GM04504 (cell line): Measurements from ENCODE around the gene BCAT1.
"Not testable (repeated sequence)": the region's sequence is repeated elsewhere in the genome, so short reads cannot be mapped to it uniquely, and the experiment has no call there.

Experiments used
- DNase-seq: peaks from one replicate; pipeline ENCODE4 v3.0.0-alpha.2; 2012; ENCODE audit warnings: low read depth

The BCAT1 gene

DNA sequence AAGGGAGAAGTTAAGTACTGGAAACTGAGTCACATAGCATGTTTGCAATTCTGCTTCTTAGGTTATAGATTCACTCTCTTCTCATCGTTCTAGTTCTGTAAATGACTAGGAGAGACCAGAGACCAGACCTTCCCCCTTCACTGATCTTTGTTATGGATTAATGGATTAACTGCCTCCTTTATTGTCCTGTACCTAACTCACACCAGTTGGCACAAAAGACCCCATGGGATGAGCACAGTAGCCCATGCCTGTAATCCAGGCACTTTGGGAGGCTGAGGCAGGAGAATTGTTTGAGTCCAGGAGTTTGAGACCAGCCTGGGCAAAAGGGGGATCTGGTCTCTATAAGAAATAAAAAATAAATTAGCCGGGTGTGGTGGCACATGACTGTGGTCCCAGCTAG, 20.8 kb downstream of the BCAT1 start:
- DNase-seq: no peak

DNA sequence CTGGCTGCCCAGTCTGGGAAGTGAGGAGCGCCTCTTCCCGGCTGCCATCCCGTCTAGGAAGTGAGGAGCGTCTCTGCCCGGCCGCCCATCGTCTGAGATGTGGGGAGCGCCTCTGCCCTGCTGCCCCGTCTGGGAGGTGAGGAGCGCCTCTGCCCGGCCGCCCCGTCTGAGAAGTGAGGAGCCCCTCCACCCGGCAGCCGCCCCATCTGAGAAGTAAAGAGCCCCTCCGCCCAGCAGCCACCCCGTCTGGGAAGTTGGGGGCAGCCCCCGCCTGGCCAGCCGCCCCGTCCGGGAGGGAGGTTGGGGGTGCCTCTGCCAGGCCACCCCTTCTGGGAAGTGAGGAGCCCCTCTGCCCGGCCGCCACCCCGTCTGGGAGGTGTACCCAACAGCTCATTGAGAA, 22.8 kb downstream of the BCAT1 start:
- DNase-seq: not testable (repeated sequence)

DNA sequence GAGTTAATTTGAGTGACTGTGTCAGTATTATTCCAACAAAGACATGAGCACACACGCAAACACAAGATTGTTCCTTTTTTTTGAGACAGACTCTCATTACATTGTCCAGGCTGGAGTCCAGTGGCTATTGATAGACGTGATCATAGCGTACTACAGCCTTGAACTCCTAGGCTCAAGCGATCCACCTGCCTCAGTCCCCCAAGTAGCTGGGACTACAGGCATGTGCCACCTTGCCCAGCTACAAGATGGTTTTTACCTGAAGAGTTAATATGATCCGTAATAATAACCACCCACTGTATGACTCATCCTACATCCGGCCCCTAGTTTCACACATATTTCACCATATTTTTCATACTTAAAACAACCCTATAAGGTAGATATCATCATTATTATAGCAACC, 26.8 kb downstream of the BCAT1 start:
- no peak for DNase-seq

DNA sequence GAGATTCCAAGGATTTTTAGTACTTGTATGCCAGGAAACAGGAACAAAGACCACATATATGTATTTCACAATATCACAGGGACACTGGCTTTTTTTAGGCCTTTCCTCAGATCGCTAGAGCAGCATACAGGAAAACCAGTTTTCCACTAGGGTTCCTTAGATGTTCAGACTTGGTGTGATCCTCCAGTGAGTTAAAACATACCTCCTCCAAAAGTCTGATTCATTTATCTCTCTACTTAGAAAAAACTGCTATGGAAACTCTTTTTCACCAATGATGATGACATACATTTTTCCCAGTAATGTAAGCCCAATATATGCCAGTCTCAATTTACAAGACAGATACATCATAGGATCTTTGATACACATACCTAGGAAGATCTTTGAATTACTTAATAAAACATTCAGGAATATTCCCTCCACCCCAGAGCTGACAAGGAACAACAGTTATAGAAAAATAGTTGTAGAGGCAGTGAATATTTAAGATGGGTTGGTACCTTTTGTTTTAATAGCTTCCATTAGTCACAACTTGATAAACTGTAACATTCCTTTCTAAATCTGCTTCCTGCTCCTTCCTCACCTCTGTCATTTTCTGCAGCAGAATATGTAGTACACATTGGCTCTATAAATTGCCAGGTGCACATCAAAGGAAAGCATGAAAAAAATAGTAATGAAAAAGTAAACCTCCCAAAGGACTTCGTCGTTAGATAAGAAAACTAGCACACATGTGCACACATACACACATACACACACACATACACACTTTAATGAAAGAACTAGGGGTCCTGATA, 27.5 kb downstream of the BCAT1 start:
- no peak for DNase-seq

DNA sequence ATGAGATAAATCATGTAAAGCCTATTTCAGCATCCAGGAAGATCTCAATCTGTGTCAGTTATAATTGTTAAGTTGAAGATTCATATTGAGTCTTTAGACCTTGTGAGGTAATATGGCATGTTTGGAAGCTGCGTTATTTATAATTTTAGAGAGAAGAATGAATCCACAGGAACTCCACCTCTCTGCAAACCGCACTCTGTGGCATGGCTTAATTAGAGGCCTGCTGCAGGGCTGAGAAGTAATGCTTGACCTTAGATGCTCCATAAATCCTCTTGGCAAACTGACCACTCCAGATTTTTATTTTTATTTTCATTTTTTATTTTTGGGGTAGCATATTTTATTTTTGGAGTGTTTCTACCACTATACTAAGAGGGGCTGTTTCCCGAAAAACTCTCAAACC, 28.8 kb downstream of the BCAT1 start:
- no peak for DNase-seq

DNA sequence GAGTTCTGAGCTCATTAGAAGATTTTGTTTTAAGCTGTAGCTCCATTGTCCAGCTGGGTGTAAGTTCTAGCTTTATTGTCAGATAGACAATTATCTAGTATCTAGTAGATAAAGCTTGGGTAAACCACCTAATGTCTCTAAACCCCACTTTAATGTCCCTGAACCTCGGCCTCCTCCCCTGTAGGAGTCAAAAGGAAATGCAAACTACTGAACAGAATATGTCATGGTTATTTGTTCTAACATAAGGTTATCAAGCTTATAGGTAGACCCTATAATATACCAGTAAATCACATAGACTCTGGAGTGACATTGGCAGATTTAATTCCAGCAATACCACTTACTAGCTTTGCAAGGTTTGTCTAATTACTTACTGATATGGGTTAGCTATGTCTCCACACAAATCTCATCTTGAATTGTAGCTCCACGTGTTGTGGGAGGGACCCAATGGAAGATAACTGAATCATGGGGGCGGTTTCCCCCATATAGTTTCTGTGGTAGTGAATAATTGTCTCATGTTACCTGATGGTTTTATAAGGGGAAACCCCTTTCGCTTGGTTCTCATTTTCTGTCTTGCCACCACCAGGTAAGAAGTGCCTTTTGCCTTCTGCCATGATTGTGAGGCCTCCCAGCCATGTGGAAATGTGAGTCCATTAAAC, 29.4 kb downstream of the BCAT1 start:
- DNase-seq: no peak

DNA sequence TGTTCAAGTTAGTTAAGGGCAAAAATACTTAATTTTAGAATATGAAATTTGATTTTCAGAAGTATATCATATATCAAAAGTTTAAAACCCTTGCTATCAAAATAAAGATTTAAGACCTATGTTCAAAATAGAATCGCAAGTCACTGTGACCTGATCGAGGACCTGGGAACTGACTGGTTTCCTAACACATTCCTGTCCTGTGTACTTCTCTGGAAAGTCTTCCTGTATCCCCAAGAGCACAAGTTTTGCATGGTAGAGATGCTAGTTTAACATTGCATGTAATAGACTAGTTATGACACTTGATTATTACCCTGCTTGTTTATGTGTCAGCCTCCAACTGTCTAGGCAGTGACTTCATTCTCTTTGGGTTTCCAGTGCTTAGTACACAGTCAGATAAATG, 30.3 kb downstream of the BCAT1 start:
- no peak for DNase-seq

DNA sequence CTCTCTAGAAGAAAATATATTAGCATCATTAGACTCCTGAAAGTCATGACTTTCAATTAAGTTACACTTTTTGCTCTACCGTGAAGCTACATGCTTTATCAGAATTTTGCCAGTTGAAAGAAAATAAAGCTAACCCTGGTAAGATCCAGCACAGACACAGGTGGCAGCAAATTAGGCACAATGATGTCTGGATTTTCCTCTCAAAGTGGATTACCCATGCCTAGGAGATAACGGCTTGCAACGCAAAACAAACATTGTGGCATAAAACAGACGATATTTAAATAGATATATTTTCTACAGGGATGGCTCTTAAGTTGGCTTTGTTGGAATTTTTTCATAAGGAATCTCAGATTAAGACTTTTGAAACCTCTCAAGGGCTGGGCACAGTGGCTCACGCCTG, 33.4 kb downstream of the BCAT1 start:
- DNase-seq: no peak

DNA sequence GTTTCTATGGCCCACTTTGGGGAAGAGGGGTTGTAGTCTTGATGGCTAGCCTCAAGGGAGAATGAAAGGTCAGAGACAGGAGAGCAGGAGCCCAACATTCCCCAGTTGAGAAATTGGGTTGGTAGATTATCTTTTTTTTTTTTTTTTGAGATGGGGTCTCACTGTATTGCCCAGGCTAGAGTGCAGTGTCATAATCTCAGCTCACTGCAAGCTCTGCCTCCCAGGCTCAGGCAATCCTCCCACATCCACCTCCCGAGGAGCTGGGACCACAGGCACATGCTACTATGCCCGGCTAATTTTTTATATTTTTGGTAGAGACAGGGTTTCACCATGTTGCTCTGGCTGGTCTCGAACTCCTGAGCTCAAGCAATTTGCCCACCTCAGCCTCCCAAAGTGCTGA, 34.9 kb downstream of the BCAT1 start:
- no peak for DNase-seq

DNA sequence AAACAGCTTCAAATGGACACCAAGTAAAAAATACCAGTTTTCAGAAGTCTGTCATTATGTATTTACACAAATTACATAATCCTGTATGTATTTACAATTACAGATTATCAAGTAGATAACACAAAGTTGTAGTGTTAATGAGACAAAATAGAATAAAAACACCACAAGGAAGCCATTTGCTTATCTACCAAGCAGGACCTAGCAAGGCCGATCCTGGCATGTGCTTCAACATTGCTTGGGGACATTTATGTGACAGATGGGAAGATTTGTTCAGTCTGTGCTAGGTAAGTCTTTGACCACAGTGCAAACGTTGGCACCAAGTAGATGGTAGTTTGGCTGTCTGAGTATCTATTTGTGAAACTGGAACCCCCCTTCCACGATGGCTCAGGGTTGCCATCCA, 35.8 kb downstream of the BCAT1 start:
- no peak for DNase-seq

DNA sequence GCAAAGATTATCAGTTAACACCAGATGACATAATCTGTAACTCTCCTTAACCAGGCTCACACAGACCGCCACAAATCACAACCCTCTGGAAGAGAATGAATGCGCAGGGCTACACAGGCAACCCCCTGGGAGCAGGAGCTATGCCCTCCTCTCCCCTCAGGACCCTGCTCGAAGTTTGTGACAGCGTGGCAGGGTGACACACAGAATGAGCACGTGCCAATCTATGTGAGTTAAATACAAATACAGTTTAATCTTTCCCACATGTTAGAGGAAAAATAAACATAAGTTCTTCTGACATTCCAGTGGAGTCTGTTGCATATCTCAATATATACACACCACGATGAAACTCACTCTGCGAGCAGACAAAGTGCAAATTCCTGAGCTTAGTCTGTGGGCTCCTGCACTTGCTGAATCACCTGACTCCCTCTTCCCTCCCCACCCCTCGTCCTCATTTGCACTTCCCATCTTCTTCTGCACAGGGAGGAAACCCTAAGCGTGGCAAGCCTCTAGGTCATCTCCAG, 37.6 kb downstream of the BCAT1 start:
- peak; percentile 46 for DNase-seq

DNA sequence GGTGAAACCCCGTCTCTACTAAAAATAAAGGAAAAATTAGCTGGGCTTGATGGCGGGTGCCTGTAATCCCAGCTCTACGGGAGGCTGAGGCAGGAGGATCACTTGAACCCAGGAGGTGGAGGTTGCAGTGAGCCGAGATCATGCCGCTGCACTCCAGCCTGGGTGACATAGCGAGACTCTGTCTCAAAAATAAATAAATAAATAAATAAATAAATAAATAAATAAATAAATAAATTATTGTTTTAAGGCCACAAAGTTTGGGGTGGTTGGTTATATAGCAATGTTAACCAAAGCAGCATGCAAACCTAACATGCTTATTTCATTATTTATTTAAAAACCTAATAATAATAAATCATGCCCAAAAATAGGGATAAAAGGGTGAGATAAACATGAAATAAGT, 38.7 kb downstream of the BCAT1 start:
- DNase-seq: not testable (repeated sequence)

DNA sequence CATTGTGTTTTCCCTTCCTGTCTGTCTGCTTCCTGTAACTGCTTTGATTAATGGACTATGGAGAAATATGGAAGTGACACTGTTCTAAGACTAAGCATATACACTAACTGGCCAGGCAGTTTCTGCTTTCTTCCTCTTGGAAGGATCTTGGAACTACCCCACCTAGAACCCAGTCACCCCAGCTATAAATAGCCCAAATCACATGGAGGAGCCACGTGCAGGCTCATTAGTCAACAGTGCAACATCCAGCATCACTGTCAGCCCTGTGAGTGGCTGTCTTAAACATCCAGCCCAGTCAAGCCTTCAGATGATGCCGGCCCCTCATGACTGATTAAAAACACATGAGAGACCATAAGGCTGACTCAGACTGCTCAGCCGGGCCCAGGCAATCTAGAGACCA, 39.2 kb downstream of the BCAT1 start:
- DNase-seq: peak; percentile 70

DNA sequence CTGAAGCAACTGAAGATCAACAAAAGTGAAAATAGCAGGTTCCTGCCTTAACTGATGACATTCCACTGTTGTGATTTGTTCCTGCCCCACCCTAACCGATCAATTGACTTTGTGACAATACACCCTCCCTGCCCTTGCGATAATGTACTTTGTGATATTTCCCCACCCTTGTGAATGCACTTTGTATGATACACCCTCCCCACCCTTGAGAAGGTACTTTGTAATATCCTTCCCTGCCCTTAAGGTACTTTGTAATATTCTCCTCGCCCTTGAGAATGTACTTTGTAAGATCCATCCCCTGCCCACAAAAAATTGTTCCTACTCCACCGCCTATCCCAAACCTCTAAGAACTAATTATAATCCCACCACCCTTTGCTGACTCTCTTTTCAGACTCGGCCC, 41.4 kb downstream of the BCAT1 start:
- DNase-seq: no peak

DNA sequence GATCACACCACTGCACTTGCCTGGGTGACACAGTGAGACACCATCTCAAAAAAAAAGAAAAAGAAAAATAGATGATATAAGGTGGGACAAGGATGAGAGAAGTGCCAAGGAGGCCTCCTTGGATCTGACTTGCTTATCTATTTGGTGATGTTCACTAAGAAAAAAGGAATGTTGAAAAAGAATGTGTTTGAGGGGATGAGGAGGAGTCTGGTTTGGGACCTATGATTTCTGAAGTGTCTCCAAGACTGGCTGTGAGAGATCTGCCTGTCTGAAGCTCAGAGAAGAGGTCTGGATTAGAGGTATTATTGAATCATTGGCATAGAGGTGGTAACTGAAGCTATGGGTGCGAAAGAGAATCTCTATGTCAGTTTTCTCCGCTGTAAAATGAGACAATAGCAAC, 42.8 kb downstream of the BCAT1 start:
- DNase-seq: no peak

DNA sequence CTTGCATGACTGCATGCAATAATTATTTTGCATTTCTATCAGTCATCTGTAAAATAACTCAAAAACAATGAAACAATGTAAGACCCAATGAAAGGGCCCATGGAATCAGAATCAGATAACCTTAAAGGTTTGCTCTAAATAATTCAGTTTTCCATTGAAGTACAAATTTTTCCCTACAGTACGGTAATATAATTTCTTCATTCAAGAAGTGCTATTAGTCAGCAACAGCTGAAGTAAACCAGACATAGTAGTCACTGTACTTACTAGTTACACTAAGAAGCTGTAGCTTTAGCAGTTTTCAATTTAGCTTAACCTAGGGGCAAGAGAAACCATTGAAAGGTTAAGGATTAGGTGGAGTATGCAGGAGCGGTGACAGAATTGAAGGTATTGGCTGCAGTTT, 43.5 kb downstream of the BCAT1 start:
- no peak for DNase-seq

DNA sequence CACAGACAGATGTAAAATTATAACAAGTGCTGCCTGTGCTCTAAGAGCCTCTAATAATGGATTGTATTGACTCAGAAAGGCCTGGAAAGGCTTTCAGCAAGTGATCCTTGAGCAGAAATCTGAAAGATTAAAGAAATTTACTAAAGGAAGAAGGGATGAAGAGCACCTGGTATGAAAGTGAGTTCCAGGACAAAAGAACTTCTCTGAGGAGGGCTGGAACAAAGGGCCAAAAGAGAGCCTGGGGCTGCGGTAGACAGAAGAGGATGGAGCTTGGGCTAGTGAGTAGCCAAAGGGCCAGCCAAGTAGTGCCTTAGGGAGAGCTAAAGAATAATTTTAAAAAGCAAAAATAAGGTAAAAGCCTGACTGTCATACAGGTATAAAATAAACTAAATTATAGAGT, 44.0 kb downstream of the BCAT1 start:
- no peak for DNase-seq

DNA sequence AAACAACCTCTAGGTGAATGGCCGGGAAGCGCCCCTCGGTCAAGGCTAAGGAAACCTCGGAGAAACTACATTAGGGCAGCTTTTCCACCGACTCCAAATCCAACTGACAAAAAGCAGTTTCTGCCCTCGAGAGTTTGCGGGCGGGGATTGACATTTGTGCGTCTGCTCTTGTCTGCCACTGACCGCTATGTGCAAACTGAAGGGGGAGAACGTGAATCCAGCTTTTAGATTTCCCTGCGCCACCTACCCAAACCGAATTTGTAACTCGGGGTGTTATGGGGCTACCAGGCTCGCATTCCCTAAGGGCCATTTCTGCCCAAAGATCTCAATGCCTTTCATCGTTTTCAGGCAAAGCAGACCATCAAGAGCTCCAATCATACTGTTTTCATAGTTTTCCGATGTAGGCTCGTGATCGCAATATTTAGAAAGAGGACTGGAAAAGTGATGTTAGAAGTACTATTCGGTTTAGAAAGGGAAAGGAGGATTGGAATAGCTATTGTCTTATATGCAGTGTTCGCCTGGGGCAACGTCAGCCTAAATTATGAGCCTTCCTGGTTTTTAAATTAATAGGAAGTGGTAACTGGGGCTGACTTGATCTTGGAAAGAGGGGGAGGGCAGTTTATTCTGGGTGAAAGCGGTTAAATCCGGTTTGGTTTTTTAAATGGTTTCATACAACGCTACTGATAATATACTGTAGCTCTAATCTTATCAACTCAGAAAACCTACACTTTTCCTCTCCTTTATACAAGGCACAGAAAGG, 45.4 kb downstream of the BCAT1 start:
- no peak for DNase-seq

DNA sequence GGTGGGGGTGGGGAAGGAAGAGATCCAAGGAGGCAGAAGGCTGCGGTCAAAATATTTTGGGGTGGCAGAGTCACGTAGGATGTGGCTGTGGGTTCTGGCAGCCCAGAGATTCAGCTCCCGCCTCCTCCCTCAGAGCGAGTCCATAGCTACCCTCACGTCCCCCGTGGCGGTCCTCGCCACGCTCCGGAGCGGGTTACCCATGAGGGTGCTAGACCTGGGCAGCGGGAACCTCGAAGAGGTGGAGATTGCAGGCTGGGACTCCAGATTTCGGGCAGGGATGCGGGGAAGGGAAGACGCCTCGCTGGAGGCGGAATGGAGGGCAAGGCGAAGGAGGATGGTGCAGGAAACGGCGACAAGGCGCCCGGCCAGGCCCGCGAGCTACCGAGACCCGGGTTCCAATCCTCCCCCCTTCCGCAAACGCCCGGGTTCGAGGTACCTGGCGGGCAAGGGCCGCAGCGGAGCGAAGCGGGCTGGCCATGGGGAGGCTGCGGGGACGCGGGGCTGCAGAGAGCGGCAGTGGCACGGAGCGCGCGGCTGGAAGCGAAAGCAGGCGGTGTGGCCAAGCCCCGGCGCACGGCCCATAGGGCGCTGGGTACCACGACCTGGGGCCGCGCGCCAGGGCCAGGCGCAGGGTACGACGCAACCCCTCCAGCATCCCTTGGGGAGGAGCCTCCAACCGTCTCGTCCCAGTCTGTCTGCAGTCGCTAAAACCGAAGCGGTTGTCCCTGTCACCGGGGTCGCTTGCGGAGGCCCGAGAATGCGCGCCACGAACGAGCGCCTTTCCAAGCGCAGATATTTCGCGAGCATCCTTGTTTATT, 46.2 kb downstream of the BCAT1 start:
- DNase-seq: no peak

DNA sequence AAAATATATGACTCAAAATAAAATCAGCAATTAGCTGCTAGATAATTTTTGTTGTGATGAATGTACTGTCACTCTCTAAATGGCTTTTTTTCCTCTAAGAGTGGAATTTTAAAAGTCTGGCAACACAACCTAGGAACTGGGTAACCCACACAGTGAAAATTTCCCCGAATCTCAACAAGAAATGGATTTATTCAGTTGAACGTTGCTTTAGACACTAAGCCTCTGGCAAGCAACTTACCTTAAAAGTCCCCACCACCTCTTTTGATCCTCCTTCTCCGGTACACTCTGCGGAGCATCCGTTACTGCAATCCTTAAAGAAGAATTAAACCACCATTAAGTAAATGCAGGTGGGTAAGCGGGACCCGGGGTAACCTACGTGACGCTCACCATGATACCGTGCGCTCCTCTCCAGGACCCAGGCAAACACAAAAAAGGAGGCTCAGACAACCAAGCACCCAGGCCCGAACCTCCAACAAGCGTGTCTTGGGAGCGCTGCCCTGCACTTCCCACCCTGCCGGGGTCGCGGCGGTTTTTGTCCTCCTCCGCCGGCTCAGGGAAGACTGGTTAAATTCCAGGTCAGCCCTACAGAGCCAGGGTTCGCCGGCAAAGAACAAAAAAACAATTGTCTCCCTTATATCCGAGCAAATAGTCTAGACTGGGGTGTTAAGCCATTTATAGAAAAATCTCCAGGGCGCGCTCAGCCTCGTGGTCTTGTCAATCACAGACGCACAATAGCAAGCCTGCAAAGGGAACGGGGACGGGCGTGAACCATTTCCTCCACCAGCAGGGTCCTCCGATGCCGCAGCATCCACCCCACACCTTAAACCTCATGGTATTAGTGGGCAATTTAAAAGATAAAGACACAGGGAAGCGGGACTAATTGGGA, 47.1 kb downstream of the BCAT1 start:
- no peak for DNase-seq

DNA sequence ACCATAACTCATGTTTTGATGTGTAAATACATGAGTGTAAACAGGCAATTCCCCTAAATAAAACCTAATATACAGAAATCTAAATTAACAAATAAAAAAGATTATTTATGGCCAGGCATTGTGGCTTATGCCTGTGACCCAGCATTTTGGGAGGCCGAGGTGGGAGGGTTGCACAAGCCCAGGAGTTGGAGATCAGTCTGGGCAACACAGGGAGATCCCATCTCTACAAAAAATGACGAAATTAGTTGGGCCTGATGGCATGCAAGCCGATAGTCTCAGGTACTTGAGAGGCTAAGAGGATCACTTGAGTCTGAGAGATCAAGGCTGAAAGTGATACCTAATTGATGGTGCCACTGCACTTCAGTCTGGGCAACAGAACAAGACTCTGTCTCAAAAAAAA, 48.7 kb downstream of the BCAT1 start:
- no peak for DNase-seq
